ENCODE results near the gene ARHGAP22. TPM values are rescaled to one million over a fixed set of nuclear protein-coding genes. Genes with fewer than 3 reads are reported as not detected.

Gene ARHGAP22
- polyA plus RNA-seq, 1 donor from 2014 or later = 0.15 TPM

DNA sequence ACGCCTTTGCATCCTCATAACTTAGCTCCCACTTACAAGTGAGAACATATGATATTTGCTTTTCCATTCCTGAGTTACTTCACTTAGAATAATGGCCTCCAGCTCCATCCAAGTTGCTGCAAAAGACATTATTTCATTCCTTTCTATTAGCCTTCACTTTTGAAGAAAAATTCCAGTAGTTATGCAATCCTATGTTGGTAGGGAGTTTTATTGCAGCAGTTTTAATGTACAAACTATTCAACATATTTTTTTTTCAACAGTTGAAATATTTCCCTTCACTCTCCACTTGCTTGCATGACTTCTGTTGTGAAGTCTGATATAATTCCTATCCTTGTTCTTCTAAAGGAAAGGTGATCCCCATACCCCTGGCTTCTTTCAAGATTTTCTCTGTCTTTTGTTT is 27.3 kb upstream of the ARHGAP22 start:
- H2AFZ ChIP-seq (ENCODE audit: low read depth, low read length) = no peak overlapping the region
- no peak for TF ChIP-seq TAF1 (IDR thresholded peaks at IDR 0.05; ENCODE audit: low read depth)
- TF ChIP-seq SMC3 (conservative IDR thresholded peaks at IDR 0.05; ENCODE audit: poor library complexity) = no peak
- no peak for TF ChIP-seq POLR2AphosphoS5 (IDR thresholded peaks at IDR 0.05)
- TF ChIP-seq EP300 (conservative IDR thresholded peaks at IDR 0.05; ENCODE audit: poor library complexity, severe bottlenecking) = no peak
- TF ChIP-seq EZH2 (IDR thresholded peaks at IDR 0.05; ENCODE audit: borderline replicate concordance, insufficient read depth, low read length, poor library complexity, severe bottlenecking) = no peak
- no peak for TF ChIP-seq RAD21 (conservative IDR thresholded peaks at IDR 0.05)
- TF ChIP-seq, protein P1, sequence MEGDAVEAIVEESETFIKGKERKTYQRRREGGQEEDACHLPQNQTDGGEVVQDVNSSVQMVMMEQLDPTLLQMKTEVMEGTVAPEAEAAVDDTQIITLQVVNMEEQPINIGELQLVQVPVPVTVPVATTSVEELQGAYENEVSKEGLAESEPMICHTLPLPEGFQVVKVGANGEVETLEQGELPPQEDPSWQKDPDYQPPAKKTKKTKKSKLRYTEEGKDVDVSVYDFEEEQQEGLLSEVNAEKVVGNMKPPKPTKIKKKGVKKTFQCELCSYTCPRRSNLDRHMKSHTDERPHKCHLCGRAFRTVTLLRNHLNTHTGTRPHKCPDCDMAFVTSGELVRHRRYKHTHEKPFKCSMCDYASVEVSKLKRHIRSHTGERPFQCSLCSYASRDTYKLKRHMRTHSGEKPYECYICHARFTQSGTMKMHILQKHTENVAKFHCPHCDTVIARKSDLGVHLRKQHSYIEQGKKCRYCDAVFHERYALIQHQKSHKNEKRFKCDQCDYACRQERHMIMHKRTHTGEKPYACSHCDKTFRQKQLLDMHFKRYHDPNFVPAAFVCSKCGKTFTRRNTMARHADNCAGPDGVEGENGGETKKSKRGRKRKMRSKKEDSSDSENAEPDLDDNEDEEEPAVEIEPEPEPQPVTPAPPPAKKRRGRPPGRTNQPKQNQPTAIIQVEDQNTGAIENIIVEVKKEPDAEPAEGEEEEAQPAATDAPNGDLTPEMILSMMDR (IDR thresholded peaks at IDR 0.05; ENCODE audit: poor library complexity, severe bottlenecking) = no peak
- TF ChIP-seq, protein P2, sequence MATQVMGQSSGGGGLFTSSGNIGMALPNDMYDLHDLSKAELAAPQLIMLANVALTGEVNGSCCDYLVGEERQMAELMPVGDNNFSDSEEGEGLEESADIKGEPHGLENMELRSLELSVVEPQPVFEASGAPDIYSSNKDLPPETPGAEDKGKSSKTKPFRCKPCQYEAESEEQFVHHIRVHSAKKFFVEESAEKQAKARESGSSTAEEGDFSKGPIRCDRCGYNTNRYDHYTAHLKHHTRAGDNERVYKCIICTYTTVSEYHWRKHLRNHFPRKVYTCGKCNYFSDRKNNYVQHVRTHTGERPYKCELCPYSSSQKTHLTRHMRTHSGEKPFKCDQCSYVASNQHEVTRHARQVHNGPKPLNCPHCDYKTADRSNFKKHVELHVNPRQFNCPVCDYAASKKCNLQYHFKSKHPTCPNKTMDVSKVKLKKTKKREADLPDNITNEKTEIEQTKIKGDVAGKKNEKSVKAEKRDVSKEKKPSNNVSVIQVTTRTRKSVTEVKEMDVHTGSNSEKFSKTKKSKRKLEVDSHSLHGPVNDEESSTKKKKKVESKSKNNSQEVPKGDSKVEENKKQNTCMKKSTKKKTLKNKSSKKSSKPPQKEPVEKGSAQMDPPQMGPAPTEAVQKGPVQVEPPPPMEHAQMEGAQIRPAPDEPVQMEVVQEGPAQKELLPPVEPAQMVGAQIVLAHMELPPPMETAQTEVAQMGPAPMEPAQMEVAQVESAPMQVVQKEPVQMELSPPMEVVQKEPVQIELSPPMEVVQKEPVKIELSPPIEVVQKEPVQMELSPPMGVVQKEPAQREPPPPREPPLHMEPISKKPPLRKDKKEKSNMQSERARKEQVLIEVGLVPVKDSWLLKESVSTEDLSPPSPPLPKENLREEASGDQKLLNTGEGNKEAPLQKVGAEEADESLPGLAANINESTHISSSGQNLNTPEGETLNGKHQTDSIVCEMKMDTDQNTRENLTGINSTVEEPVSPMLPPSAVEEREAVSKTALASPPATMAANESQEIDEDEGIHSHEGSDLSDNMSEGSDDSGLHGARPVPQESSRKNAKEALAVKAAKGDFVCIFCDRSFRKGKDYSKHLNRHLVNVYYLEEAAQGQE (IDR thresholded peaks at IDR 0.05; ENCODE audit: borderline replicate concordance) = no peak
- no peak for TF ChIP-seq MXI1 (conservative IDR thresholded peaks at IDR 0.05; ENCODE audit: poor library complexity, severe bottlenecking)
- H3K9me3 ChIP-seq (ENCODE audit: low read length) = no peaks in the 10 kb centered on the region
- H3K4me2 ChIP-seq (ENCODE audit: low read length) = no peak overlapping the region
- no peaks in the 10 kb centered on the region for H4K20me1 ChIP-seq (ENCODE audit: insufficient read depth)
- H3K27ac ChIP-seq (ENCODE audit: low read length) = no peak overlapping the region
- H3K79me2 ChIP-seq (replicated peaks; ENCODE audit: insufficient read depth, low read length) = no peaks in the 10 kb centered on the region
- H3K9ac ChIP-seq (ENCODE audit: low read length) = no peak overlapping the region
- H3K36me3 ChIP-seq (ENCODE audit: insufficient read depth, low read length) = no peaks in the 10 kb centered on the region
- H3K9me2 ChIP-seq (ENCODE audit: insufficient read depth, low read length) = no peaks in the 10 kb centered on the region
- H3K27me3 ChIP-seq (ENCODE audit: insufficient read depth, low read depth, low read length) = no peaks in the 10 kb centered on the region
- H3F3A ChIP-seq (ENCODE audit: insufficient read depth, low read length, poor library complexity, severe bottlenecking) = no peaks in the 10 kb centered on the region
- H3K4me3 ChIP-seq (ENCODE audit: low read length) = no peak overlapping the region

DNA sequence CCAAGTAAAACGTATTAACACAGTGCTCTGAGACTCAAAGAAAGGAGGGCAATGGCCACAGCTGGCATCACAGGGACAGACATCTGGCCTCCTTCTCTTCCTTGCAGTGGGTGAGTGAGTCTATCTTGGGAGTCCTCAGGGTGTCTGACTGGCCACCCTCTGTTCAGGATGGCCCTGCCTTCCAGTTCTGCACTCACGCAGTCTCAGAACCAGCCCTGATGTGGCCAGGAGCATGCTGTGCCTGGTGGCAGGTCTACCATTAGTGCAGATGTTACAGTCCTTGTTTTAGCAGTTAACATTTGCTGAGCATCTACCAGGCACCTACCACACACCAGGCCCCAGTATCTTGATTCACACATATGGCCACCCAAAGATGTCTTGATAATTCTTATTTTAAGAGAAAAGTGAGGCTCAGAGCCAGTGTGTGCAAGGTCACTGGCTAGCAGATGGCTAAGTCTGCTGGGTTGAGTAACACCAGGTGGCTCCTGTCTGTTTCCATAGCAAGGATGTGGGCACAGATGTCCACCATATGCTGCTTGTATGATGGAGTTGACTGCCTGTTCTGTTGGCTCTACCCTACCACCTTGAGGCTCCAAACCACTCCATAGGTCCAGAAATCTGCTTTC is 23.2 kb upstream of the ARHGAP22 start:
- no peaks in the 10 kb centered on the region for H3K9me3 ChIP-seq (ENCODE audit: low read length)
- no peaks in the 10 kb centered on the region for H3K36me3 ChIP-seq (ENCODE audit: insufficient read depth, low read length)
- TF ChIP-seq POLR2AphosphoS5 (IDR thresholded peaks at IDR 0.05) (no peak), MXI1 (conservative IDR thresholded peaks at IDR 0.05; ENCODE audit: poor library complexity, severe bottlenecking) (no peak), TAF1 (IDR thresholded peaks at IDR 0.05; ENCODE audit: low read depth) (no peak), SMC3 (conservative IDR thresholded peaks at IDR 0.05; ENCODE audit: poor library complexity) (no peak), RAD21 (conservative IDR thresholded peaks at IDR 0.05) (no peak), EZH2 (IDR thresholded peaks at IDR 0.05; ENCODE audit: borderline replicate concordance, insufficient read depth, low read length, poor library complexity, severe bottlenecking) (no peak), EP300 (conservative IDR thresholded peaks at IDR 0.05; ENCODE audit: poor library complexity, severe bottlenecking) (no peak)
- TF ChIP-seq, protein P2 (IDR thresholded peaks at IDR 0.05; ENCODE audit: borderline replicate concordance) = no peak
- TF ChIP-seq, protein P1 (IDR thresholded peaks at IDR 0.05; ENCODE audit: poor library complexity, severe bottlenecking) = no peak
- H3K27ac ChIP-seq (ENCODE audit: low read length) = no peak overlapping the region
- no peaks in the 10 kb centered on the region for H3F3A ChIP-seq (ENCODE audit: insufficient read depth, low read length, poor library complexity, severe bottlenecking)
- H3K4me2 ChIP-seq (ENCODE audit: low read length) = no peak overlapping the region
- H4K20me1 ChIP-seq (ENCODE audit: insufficient read depth) = no peaks in the 10 kb centered on the region
- H3K79me2 ChIP-seq (replicated peaks; ENCODE audit: insufficient read depth, low read length) = no peaks in the 10 kb centered on the region
- H2AFZ ChIP-seq (ENCODE audit: low read depth, low read length) = no peak overlapping the region
- H3K9me2 ChIP-seq (ENCODE audit: insufficient read depth, low read length) = no peaks in the 10 kb centered on the region
- H3K27me3 ChIP-seq (ENCODE audit: insufficient read depth, low read depth, low read length) = no peaks in the 10 kb centered on the region
- no peak overlapping the region for H3K9ac ChIP-seq (ENCODE audit: low read length)
- H3K4me3 ChIP-seq (ENCODE audit: low read length) = no peak overlapping the region

Measured in neural cell (in vitro differentiated cells).